HEK293 (cell line): ENCODE results near the gene MDGA2.

Experiments
- CTCF ChIA-PET: fragments of 350-600 bp; formaldehyde crosslinking; extraction: SDS; loops from one replicate; lab custom pipeline; 2021; ENCODE audit warnings: antibody characterized with exemption; lab: Yijun Ruan, JAX
- POLR2A ChIA-PET: fragments of 300-600 bp; formaldehyde crosslinking; extraction: SDS; loops from one replicate; lab custom pipeline; 2020; ENCODE audit warnings: antibody characterized with exemption, inconsistent platforms; lab: Yijun Ruan, JAX
- H3K27ac ChIP-seq: fragments of 200-500 bp; sonication (Bioruptor generic); 2 replicates; pipeline ENCODE4 v1.5.1; 2014; ENCODE audit warnings: low read depth, low read length, control low read depth, inconsistent platforms; ENCODE audit errors: extremely low read depth
- H3K36me3 ChIP-seq, 2 experiments: fragments of 200-500 bp in 1 of 2; sonication (Bioruptor generic) in 1 of 2; 1 replicate in 1 of 2; 2 replicates in 1 of 2; pipeline ENCODE4 v1.5.1; 2014 to 2017; ENCODE audit warnings: inconsistent platforms in 2 of 2, low read length in 2 of 2; ENCODE audit not compliant: control insufficient read depth in 2 of 2, insufficient read depth in 1 of 2
- H3K4me1 ChIP-seq: fragments of 200-500 bp; sonication (Bioruptor generic); 2 replicates; pipeline ENCODE4 v1.5.1; 2014; ENCODE audit warnings: mild to moderate bottlenecking, low read length, inconsistent platforms; ENCODE audit not compliant: control insufficient read depth, insufficient read depth
- H3K4me3 ChIP-seq: 2 replicates; pipeline ENCODE4 v1.5.1; 2011; ENCODE audit warnings: low read depth, mild to moderate bottlenecking, control low read depth, low read length, moderate library complexity
- H3K9me3 ChIP-seq: fragments of 200-500 bp; sonication (Bioruptor generic); 2 replicates; pipeline ENCODE4 v1.5.1; 2014; ENCODE audit warnings: low read depth, low read length, inconsistent platforms; ENCODE audit not compliant: control insufficient read depth, insufficient read depth
- GLI4 ChIP-seq: fragments of 450-650 bp; formaldehyde crosslinking; IDR thresholded peaks from 2 replicates; pipeline ENCODE4 v1.5.1; 2016; ENCODE audit warnings: missing biosample characterization, missing genetic modification characterization
- GLIS2 ChIP-seq: fragments of 450-650 bp; formaldehyde crosslinking; IDR thresholded peaks from 2 replicates; pipeline ENCODE4 v1.5.1; 2016; ENCODE audit warnings: missing biosample characterization, missing genetic modification characterization
- HOXD13 ChIP-seq: sonication (generic); formaldehyde crosslinking; IDR thresholded peaks from 2 replicates; pipeline ENCODE4 v1.8.0; 2022; ENCODE audit warnings: missing genetic modification reagents, borderline replicate concordance
- KLF9 ChIP-seq: fragments of 450-650 bp; formaldehyde crosslinking; IDR thresholded peaks from 2 replicates; pipeline ENCODE4 v1.5.1; 2016; ENCODE audit warnings: missing biosample characterization, missing genetic modification characterization, low read depth
- SETDB1 ChIP-seq: IDR thresholded peaks from one replicate; pipeline ENCODE4 v1.6.1; 2017; ENCODE audit warnings: mild to moderate bottlenecking, low read length, moderate library complexity, mixed read lengths; ENCODE audit not compliant: insufficient read length
- ZBTB1 ChIP-seq: fragments of 450-650 bp; formaldehyde crosslinking; IDR thresholded peaks from 2 replicates; pipeline ENCODE4 v1.5.1; 2016; ENCODE audit warnings: missing biosample characterization, missing genetic modification characterization
- ZBTB26 ChIP-seq: fragments of 450-650 bp; formaldehyde crosslinking; optimal IDR thresholded peaks from 2 replicates; pipeline ENCODE3; 2016; ENCODE audit warnings: missing biosample characterization, mild to moderate bottlenecking, missing genetic modification characterization
- ZBTB48 ChIP-seq: fragments of 450-650 bp; formaldehyde crosslinking; IDR thresholded peaks from 2 replicates; pipeline ENCODE4 v1.5.1; 2016; ENCODE audit warnings: missing biosample characterization, missing genetic modification characterization
- ZNF202 ChIP-seq: fragments of 450-650 bp; formaldehyde crosslinking; IDR thresholded peaks from 2 replicates; pipeline ENCODE4 v1.5.1; 2016; ENCODE audit warnings: missing biosample characterization, missing genetic modification characterization, borderline replicate concordance
- ZNF214 ChIP-seq: fragments of 450-650 bp; formaldehyde crosslinking; IDR thresholded peaks from 2 replicates; pipeline ENCODE4 v1.5.1; 2017; ENCODE audit warnings: missing biosample characterization, mild to moderate bottlenecking, missing genetic modification characterization, borderline replicate concordance
- ZNF24 ChIP-seq: fragments of 450-650 bp; formaldehyde crosslinking; IDR thresholded peaks from 2 replicates; pipeline ENCODE4 v1.5.1; 2016; ENCODE audit warnings: missing biosample characterization, missing genetic modification characterization
- ZNF354C ChIP-seq: fragments of 450-650 bp; formaldehyde crosslinking; IDR thresholded peaks from 2 replicates; pipeline ENCODE4 v1.5.1; 2016; ENCODE audit warnings: missing biosample characterization, missing genetic modification characterization, low read depth, borderline replicate concordance
- ZNF366 ChIP-seq: fragments of 450-650 bp; formaldehyde crosslinking; conservative IDR thresholded peaks from 2 replicates; pipeline ENCODE4 v1.5.1; 2016; ENCODE audit warnings: missing biosample characterization, missing genetic modification characterization
- ZNF404 ChIP-seq: fragments of 450-650 bp; formaldehyde crosslinking; IDR thresholded peaks from 2 replicates; pipeline ENCODE4 v1.5.1; 2017; ENCODE audit warnings: missing biosample characterization, missing genetic modification characterization
- ZNF426 ChIP-seq: fragments of 450-650 bp; formaldehyde crosslinking; IDR thresholded peaks from 2 replicates; pipeline ENCODE4 v1.5.1; 2017; ENCODE audit warnings: missing biosample characterization, missing genetic modification characterization, mild to moderate bottlenecking, inconsistent platforms, moderate library complexity
- ZNF544 ChIP-seq: fragments of 450-650 bp; formaldehyde crosslinking; IDR thresholded peaks from 2 replicates; pipeline ENCODE4 v1.5.0; 2017; ENCODE audit warnings: missing biosample characterization, missing genetic modification characterization
- ZNF558 ChIP-seq: fragments of 450-650 bp; formaldehyde crosslinking; IDR thresholded peaks from 2 replicates; pipeline ENCODE4 v1.5.1; 2016; ENCODE audit warnings: missing biosample characterization, missing genetic modification characterization
- ZNF560 ChIP-seq: fragments of 450-650 bp; formaldehyde crosslinking; IDR thresholded peaks from 2 replicates; pipeline ENCODE4 v1.5.1; 2017; ENCODE audit warnings: missing biosample characterization, missing genetic modification characterization, borderline replicate concordance
- ZNF585B ChIP-seq: fragments of 450-650 bp; formaldehyde crosslinking; IDR thresholded peaks from 2 replicates; pipeline ENCODE4 v1.5.1; 2016; ENCODE audit warnings: missing biosample characterization, missing genetic modification characterization
- TF ChIP-seq, protein P1 (sequence below): fragments of 450-650 bp; formaldehyde crosslinking; IDR thresholded peaks from 2 replicates; pipeline ENCODE4; 2016; ENCODE audit warnings: missing biosample characterization, missing genetic modification characterization
- TF ChIP-seq, protein P2 (sequence below): fragments of 450-650 bp; formaldehyde crosslinking; IDR thresholded peaks from 2 replicates; pipeline ENCODE4 v1.5.1; 2016; ENCODE audit warnings: missing biosample characterization, missing genetic modification characterization
- TF ChIP-seq, protein P3 (sequence below): fragments of 450-650 bp; formaldehyde crosslinking; IDR thresholded peaks from 2 replicates; pipeline ENCODE4 v1.5.1; 2016; ENCODE audit warnings: missing biosample characterization, missing genetic modification characterization
- TF ChIP-seq, protein P4 (sequence below): fragments of 450-650 bp; formaldehyde crosslinking; IDR thresholded peaks from 2 replicates; pipeline ENCODE4 v1.5.1; 2017; ENCODE audit warnings: missing biosample characterization, missing genetic modification characterization

The MDGA2 gene

GRCh38 chr14:47411523-47411922 lies 263.9 kb downstream of the MDGA2 start:
- TF ChIP-seq, protein P1, sequence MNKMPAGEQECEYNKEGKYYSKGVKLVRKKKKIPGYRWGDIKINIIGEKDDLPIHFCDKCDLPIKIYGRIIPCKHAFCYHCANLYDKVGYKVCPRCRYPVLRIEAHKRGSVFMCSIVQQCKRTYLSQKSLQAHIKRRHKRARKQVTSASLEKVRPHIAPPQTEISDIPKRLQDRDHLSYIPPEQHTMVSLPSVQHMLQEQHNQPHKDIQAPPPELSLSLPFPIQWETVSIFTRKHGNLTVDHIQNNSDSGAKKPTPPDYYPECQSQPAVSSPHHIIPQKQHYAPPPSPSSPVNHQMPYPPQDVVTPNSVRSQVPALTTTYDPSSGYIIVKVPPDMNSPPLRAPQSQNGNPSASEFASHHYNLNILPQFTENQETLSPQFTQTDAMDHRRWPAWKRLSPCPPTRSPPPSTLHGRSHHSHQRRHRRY (tag by site-specific recombination): no peak
- no peak for TF ChIP-seq ZBTB26 (tag by site-specific recombination)
- no peak for TF ChIP-seq ZNF404 (tag by site-specific recombination)
- TF ChIP-seq, protein P2, sequence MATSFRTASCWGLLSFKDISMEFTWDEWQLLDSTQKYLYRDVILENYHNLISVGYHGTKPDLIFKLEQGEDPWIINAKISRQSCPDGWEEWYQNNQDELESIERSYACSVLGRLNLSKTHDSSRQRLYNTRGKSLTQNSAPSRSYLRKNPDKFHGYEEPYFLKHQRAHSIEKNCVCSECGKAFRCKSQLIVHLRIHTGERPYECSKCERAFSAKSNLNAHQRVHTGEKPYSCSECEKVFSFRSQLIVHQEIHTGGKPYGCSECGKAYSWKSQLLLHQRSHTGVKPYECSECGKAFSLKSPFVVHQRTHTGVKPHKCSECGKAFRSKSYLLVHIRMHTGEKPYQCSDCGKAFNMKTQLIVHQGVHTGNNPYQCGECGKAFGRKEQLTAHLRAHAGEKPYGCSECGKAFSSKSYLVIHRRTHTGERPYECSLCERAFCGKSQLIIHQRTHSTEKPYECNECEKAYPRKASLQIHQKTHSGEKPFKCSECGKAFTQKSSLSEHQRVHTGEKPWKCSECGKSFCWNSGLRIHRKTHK: no peak
- TF ChIP-seq GLIS2: no peak
- no peak for TF ChIP-seq KLF9 (tag by site-specific recombination)
- TF ChIP-seq, protein P3, sequence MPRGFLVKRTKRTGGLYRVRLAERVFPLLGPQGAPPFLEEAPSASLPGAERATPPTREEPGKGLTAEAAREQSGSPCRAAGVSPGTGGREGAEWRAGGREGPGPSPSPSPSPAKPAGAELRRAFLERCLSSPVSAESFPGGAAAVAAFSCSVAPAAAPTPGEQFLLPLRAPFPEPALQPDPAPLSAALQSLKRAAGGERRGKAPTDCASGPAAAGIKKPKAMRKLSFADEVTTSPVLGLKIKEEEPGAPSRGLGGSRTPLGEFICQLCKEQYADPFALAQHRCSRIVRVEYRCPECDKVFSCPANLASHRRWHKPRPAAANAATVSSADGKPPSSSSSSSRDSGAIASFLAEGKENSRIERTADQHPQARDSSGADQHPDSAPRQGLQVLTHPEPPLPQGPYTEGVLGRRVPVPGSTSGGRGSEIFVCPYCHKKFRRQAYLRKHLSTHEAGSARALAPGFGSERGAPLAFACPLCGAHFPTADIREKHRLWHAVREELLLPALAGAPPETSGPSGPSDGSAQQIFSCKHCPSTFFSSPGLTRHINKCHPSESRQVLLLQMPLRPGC (tag by site-specific recombination): no peak
- H3K4me3 ChIP-seq: no peak overlapping the region
- no peaks in the 10 kb centered on the region for H3K36me3 ChIP-seq
- H3K27ac ChIP-seq: no peak overlapping the region
- CTCF ChIA-PET: no interaction called here
- POLR2A ChIA-PET: no interaction called here
- H3K4me1 ChIP-seq: no peaks in the 10 kb centered on the region
- no peaks in the 10 kb centered on the region for H3K9me3 ChIP-seq

DNA sequence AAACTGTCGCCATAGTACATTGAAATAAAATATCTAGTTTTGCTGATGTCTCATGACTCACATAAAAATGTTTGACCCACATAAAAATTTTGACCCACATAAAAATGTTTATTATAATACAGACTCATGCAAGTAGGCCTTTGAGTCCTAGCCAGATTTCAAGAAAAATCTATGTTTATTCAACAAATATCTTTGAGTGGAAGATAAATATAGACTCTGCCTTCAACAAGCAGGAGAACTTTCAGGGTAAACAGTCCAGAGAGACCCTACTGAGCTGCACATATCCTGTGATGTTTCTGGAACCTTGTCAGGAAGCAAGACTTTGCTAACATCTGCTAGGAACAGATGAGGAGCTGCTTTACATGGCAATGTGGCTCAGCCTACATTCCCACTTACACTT lies 283.1 kb downstream of the MDGA2 start:
- no peaks in the 10 kb centered on the region for H3K9me3 ChIP-seq
- TF ChIP-seq GLI4 (tag by site-specific recombination) (no peak), ZNF354C (tag by site-specific recombination) (no peak), ZNF426 (tag by site-specific recombination) (no peak), HOXD13 (CRISPR knock-in tag) (no peak), ZNF366 (tag by site-specific recombination) (no peak), ZNF202 (tag by site-specific recombination) (no peak), ZNF544 (tag by site-specific recombination) (no peak), ZNF24 (tag by site-specific recombination) (no peak), ZBTB48 (no peak), ZNF214 (tag by site-specific recombination) (no peak), SETDB1 (no peak), ZNF558 (tag by site-specific recombination) (no peak), ZNF560 (tag by site-specific recombination) (no peak), ZBTB1 (tag by site-specific recombination) (no peak), ZNF585B (no peak)
- TF ChIP-seq, protein P4, sequence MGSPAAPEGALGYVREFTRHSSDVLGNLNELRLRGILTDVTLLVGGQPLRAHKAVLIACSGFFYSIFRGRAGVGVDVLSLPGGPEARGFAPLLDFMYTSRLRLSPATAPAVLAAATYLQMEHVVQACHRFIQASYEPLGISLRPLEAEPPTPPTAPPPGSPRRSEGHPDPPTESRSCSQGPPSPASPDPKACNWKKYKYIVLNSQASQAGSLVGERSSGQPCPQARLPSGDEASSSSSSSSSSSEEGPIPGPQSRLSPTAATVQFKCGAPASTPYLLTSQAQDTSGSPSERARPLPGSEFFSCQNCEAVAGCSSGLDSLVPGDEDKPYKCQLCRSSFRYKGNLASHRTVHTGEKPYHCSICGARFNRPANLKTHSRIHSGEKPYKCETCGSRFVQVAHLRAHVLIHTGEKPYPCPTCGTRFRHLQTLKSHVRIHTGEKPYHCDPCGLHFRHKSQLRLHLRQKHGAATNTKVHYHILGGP (tag by site-specific recombination): no peak
- TF ChIP-seq, all 188 proteins: peak for 0
- no peaks in the 10 kb centered on the region for H3K36me3 ChIP-seq
- H3K27ac ChIP-seq: no peak overlapping the region
- CTCF ChIA-PET: no interaction called here
- no peak overlapping the region for H3K4me3 ChIP-seq
- H3K4me1 ChIP-seq: no peaks in the 10 kb centered on the region
- POLR2A ChIA-PET: interaction anchor here (0.6 kb wide), 1 partner anchor 10 kb away, joined by 3 read pairs; no protein-coding TSS in a partner anchor
